ENCODE results near the gene ZNF791. TPM values are rescaled to one million over a fixed set of nuclear protein-coding genes. Genes with fewer than 3 reads are reported as not detected.
"Not testable (repeated sequence)": the region's sequence is repeated elsewhere in the genome, so short reads cannot be mapped to it uniquely, and the experiment has no call there.

ZNF791 gene
- total and polyA plus RNA-seq, 4 donors, result 17.4 to 20.8 (median 18.4) TPM

GRCh38 chr19:12626958-12627357 lies 16.2 kb downstream of the ZNF791 start:
- H3K36me3 ChIP-seq (ENCODE audit: control insufficient read depth, insufficient read depth, low read length), result peaks cover 44% of the 10 kb centered on the region

DNA sequence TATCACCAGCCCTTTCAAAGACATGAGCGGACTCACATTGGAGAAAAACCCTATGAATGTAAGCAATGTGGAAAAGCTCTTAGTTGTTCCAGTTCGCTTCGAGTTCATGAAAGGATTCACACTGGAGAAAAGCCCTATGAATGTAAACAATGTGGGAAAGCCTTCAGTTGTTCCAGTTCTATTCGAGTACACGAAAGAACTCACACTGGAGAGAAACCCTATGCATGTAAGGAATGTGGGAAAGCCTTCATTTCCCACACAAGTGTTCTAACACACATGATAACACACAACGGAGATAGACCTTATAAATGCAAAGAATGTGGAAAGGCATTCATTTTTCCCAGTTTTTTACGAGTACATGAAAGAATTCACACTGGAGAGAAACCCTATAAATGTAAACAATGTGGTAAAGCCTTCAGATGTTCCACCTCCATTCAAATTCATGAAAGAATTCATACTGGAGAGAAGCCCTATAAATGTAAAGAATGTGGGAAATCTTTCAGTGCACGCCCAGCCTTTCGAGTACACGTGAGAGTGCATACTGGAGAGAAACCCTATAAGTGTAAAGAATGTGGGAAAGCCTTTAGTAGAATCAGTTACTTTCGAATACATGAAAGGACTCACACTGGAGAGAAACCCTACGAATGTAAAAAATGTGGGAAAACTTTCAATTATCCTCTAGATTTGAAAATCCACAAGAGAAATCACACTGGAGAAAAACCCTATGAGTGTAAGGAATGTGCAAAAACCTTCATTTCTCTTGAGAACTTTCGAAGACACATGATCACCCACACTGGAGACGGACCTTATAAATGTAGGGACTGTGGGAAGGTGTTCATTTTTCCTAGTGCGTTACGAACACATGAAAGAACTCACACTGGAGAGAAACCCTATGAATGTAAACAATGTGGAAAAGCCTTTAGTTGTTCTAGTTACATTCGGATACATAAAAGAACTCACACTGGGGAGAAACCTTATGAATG lies 17.6 kb downstream of the ZNF791 start:
- Histone ChIP-seq H3K4me1 (ENCODE audit: control insufficient read depth, insufficient read depth, low read length) (no peaks in the 10 kb centered on the region), H3K27ac (ENCODE audit: low read depth, low read length) (no peak overlapping the region), H3K27me3 (ENCODE audit: control insufficient read depth, insufficient read depth, low read length) (no peaks in the 10 kb centered on the region), H3K4me3 (ENCODE audit: low read depth, low read length) (no peak overlapping the region), H3K9me3 (ENCODE audit: control insufficient read depth, insufficient read depth, low read length) (no peaks in the 10 kb centered on the region), H3K36me3 (ENCODE audit: control insufficient read depth, insufficient read depth, low read length) (peaks cover 44% of the 10 kb centered on the region)
- DNase-seq (ENCODE audit: low read depth in 4 of 6, low spot score in 6 of 6), result no peak
- WGBS (ENCODE audit: insufficient coverage), result 89% methylated on average over 8 of the region's 17 CpGs

More at GRCh38 chr19:12626958-12627357, 16.2 kb downstream of the ZNF791 start:
- no peaks in the 10 kb centered on the region for H3K27me3 ChIP-seq (ENCODE audit: control insufficient read depth, insufficient read depth, low read length)
- H3K27ac ChIP-seq (ENCODE audit: low read depth, low read length), result no peak overlapping the region
- no peaks in the 10 kb centered on the region for H3K9me3 ChIP-seq (ENCODE audit: control insufficient read depth, insufficient read depth, low read length)
- H3K4me1 ChIP-seq (ENCODE audit: control insufficient read depth, insufficient read depth, low read length), result no peaks in the 10 kb centered on the region
- no peak for DNase-seq (ENCODE audit: low read depth in 4 of 6, low spot score in 6 of 6)
- H3K4me3 ChIP-seq (ENCODE audit: low read depth, low read length), result no peak overlapping the region
- 92% methylated on average over 5 of the region's 8 CpGs for WGBS (ENCODE audit: insufficient coverage)

DNA sequence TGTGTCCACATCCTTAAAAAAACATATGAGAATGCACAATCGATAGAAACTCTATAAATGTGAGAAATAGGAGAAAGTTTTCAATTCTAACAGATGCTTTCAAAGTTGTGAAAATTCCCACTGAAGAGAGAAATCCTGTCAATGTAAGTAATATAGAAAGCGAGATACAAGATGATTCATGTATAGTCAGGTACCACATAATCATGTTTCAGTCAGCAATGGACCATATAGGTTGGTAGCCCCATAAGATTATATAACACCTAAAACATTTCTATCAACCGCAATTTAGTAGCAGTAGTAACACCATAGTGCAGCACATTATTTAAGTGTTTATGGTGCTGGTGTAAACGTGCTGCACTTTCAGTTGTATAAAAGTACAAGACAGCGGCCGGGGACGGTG lies 18.5 kb downstream of the ZNF791 start:
- Histone ChIP-seq H3K36me3 (ENCODE audit: control insufficient read depth, insufficient read depth, low read length) (peaks cover 39% of the 10 kb centered on the region), H3K27ac (ENCODE audit: low read depth, low read length) (no peak overlapping the region), H3K4me3 (ENCODE audit: low read depth, low read length) (no peak overlapping the region), H3K27me3 (ENCODE audit: control insufficient read depth, insufficient read depth, low read length) (no peaks in the 10 kb centered on the region), H3K9me3 (ENCODE audit: control insufficient read depth, insufficient read depth, low read length) (no peaks in the 10 kb centered on the region), H3K4me1 (ENCODE audit: control insufficient read depth, insufficient read depth, low read length) (no peaks in the 10 kb centered on the region)
- WGBS (ENCODE audit: insufficient coverage), result 60% methylated on average over 1 of the region's 7 CpGs
- no peak for DNase-seq (ENCODE audit: low read depth in 4 of 6, low spot score in 6 of 6)

DNA sequence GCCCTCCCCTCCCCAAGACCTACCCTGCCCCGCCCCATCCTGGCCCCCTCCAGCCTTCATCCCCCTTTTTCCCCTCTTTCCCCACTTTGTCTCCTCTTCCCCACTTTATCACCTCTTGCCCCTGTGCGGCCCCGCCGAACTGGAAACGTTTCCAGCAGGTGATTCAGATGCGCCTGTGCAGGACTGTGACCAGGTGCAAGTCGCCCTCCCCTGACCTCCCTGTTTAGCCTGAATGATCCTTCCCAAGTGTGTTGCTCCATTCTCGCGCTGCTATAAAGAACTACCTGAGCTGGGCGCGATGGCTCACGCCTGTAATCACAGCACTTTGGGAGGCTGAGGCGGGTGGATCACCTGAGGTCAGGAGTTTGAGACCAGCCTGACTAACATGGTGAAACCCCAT lies 25.9 kb downstream of the ZNF791 start:
- Histone ChIP-seq H3K4me3 (ENCODE audit: low read depth, low read length) (no peak overlapping the region), H3K27me3 (ENCODE audit: control insufficient read depth, insufficient read depth, low read length) (no peaks in the 10 kb centered on the region), H3K36me3 (ENCODE audit: control insufficient read depth, insufficient read depth, low read length) (no peaks in the 10 kb centered on the region), H3K4me1 (ENCODE audit: control insufficient read depth, insufficient read depth, low read length) (peaks cover 10% of the 10 kb centered on the region), H3K27ac (ENCODE audit: low read depth, low read length) (no peak overlapping the region), H3K9me3 (ENCODE audit: control insufficient read depth, insufficient read depth, low read length) (no peaks in the 10 kb centered on the region)
- no peak for DNase-seq (ENCODE audit: low read depth in 4 of 6, low spot score in 6 of 6)
- 94% methylated on average over 12 of the region's 13 CpGs for WGBS (ENCODE audit: insufficient coverage)

DNA sequence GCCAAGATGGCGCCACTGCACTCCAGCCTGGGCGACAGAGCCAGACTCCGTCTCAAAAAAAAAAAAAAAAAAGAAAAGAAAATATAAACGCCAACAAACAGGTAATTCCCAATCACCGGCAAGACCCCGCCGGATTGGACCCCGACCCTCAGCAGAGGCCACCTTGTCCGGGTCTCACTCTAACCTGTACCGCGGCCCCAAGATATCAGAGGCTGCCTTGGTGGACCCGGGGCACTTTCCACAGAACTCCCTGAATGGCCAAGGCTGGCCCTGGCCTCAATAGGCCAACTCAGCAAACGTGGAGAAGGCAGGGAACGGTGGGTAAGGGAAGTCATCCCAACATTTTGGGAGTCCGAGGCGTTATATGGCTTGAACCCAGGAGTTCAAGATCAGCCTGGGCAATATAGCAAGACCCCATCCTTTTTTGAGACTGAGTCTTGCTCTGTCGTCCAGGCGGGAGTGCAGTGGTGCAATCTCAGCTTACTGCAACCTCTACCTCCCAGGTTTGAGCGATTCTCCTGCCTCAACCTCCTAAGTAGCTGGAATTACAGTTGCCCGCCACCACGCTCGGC lies 28.0 kb downstream of the ZNF791 start:
- Histone ChIP-seq H3K4me1 (ENCODE audit: control insufficient read depth, insufficient read depth, low read length) (peaks cover 10% of the 10 kb centered on the region), H3K9me3 (ENCODE audit: control insufficient read depth, insufficient read depth, low read length) (no peaks in the 10 kb centered on the region), H3K4me3 (ENCODE audit: low read depth, low read length) (no peak overlapping the region), H3K36me3 (ENCODE audit: control insufficient read depth, insufficient read depth, low read length) (peaks cover 3% of the 10 kb centered on the region), H3K27me3 (ENCODE audit: control insufficient read depth, insufficient read depth, low read length) (no peaks in the 10 kb centered on the region), H3K27ac (ENCODE audit: low read depth, low read length) (no peak overlapping the region)
- DNase-seq (ENCODE audit: low read depth in 4 of 6, low spot score in 6 of 6), result no peak
- 96% methylated on average over 18 of the region's 22 CpGs for WGBS (ENCODE audit: insufficient coverage)

DNA sequence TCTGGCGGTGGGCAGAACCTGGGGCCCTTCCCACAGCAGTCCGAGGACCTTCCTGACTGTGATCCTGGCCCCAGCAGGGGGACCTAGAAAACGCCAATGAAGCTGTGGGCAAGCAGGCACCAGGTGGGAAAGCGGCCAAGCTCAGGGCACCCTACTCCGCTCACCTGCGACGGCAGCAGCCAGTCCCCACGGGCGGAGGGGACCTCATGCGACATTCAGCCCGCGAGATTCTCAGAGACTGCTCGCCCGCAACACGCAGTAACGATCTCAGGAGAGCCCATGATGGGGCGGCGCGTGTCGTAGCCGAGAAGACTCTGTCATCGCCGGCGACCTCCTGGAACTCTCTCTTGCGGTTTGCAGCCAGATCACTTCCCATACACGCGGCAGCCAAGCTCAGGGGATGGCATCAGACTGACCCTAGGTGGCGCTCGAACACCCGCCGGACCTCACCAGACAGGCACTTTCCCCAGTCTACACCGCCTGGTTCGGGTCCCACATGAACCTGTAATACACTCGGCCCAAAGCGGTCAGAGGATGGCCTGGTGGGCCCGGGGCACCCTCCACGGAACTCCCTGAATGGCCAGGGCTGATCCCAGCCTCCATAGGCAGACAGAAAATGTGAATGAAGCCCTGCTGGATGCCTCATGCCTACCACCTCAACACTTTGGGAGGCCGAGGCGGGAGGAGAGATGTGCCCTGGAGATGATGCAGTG lies 29.3 kb downstream of the ZNF791 start:
- H3K36me3 ChIP-seq (ENCODE audit: control insufficient read depth, insufficient read depth, low read length), result peaks cover 3% of the 10 kb centered on the region
- H3K4me1 ChIP-seq (ENCODE audit: control insufficient read depth, insufficient read depth, low read length), result peaks cover 10% of the 10 kb centered on the region
- H3K27ac ChIP-seq (ENCODE audit: low read depth, low read length), result no peak overlapping the region
- DNase-seq (ENCODE audit: low read depth in 4 of 6, low spot score in 6 of 6), result peak; percentile 7 to 85 (median 40)
- H3K27me3 ChIP-seq (ENCODE audit: control insufficient read depth, insufficient read depth, low read length), result no peaks in the 10 kb centered on the region
- 12% methylated on average over 37 of the region's 39 CpGs for WGBS (ENCODE audit: insufficient coverage)
- H3K9me3 ChIP-seq (ENCODE audit: control insufficient read depth, insufficient read depth, low read length), result no peaks in the 10 kb centered on the region
- no peak overlapping the region for H3K4me3 ChIP-seq (ENCODE audit: low read depth, low read length)

DNA sequence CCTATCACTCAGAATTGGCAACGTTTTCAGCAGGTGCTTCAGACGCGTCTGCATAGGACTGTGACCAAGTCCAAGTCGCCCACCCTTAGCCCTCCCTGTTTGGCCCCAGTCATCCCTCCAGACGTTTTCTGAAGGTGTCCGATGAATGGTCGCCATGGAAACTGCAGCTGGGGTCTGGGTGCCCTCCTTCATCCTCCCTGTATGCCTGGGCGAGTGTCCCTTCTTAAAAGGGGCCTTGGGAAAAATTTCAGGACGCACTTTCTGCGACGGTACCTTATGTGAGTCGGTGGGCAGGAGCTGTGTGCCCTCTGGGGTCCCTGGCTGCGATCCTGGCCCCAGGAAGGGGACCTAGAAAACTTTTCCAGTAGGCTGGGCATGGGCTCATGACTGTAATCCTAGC lies 30.7 kb downstream of the ZNF791 start:
- H3K4me1 ChIP-seq (ENCODE audit: control insufficient read depth, insufficient read depth, low read length), result peaks cover 10% of the 10 kb centered on the region
- H3K27ac ChIP-seq (ENCODE audit: low read depth, low read length), result no peak overlapping the region
- H3K36me3 ChIP-seq (ENCODE audit: control insufficient read depth, insufficient read depth, low read length), result peaks cover 3% of the 10 kb centered on the region
- no peak overlapping the region for H3K4me3 ChIP-seq (ENCODE audit: low read depth, low read length)
- DNase-seq (ENCODE audit: low read depth in 4 of 6, low spot score in 6 of 6), result no peak
- H3K27me3 ChIP-seq (ENCODE audit: control insufficient read depth, insufficient read depth, low read length), result no peaks in the 10 kb centered on the region
- 64% methylated on average over 10 of the region's 13 CpGs for WGBS (ENCODE audit: insufficient coverage)
- no peaks in the 10 kb centered on the region for H3K9me3 ChIP-seq (ENCODE audit: control insufficient read depth, insufficient read depth, low read length)

DNA sequence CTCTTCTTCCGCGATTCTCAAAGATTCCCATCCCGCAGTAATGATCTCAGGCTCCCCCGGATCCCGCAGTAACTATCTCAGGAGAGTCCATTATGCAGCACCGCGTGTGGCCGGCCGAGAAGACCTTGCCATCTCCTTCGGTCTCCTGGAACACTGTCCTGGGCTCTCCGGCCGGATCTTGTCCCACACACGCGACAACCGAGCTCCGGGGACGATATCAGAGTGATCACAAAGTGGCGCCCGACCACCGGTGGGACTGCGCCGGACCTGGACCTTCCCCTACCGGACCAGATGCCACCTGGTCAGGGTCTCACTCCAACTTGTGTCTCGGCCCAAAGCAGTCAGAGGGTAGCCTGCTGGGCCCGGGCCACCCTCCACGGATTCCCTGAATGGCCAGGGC lies 31.8 kb downstream of the ZNF791 start:
- Histone ChIP-seq H3K27me3 (ENCODE audit: control insufficient read depth, insufficient read depth, low read length) (no peaks in the 10 kb centered on the region), H3K36me3 (ENCODE audit: control insufficient read depth, insufficient read depth, low read length) (peaks cover 3% of the 10 kb centered on the region), H3K4me3 (ENCODE audit: low read depth, low read length) (no peak overlapping the region), H3K4me1 (ENCODE audit: control insufficient read depth, insufficient read depth, low read length) (peaks cover 13% of the 10 kb centered on the region), H3K9me3 (ENCODE audit: control insufficient read depth, insufficient read depth, low read length) (no peaks in the 10 kb centered on the region), H3K27ac (ENCODE audit: low read depth, low read length) (no peak overlapping the region)
- WGBS (ENCODE audit: insufficient coverage), result 88% methylated on average over 15 of the region's 26 CpGs
- no peak for DNase-seq (ENCODE audit: low read depth in 4 of 6, low spot score in 6 of 6)

- DNase-seq (ENCODE audit: low read depth in 4 of 6, low spot score in 6 of 6); H3K27me3 ChIP-seq (ENCODE audit: control insufficient read depth, insufficient read depth, low read length); H3K9me3 ChIP-seq (ENCODE audit: control insufficient read depth, insufficient read depth, low read length); H3K4me3 ChIP-seq (ENCODE audit: low read depth, low read length); H3K27ac ChIP-seq (ENCODE audit: low read depth, low read length); H3K36me3 ChIP-seq (ENCODE audit: control insufficient read depth, insufficient read depth, low read length): not testable (repeated sequence)
- WGBS (ENCODE audit: insufficient coverage), result 97% methylated on average over 14 of the region's 14 CpGs
- peaks cover 25% of the 10 kb centered on the region for H3K4me1 ChIP-seq (ENCODE audit: control insufficient read depth, insufficient read depth, low read length)
Observed at GRCh38 chr19:12643716-12644115, 33.0 kb downstream of the ZNF791 start.
